DMS53 (cell line): Measurements from ENCODE around the gene TOP3B.

ENCODE experiments used
- DNase-seq: peaks from one replicate; lab custom pipeline; 2025; lab: John Stamatoyannopoulos, UW

TOP3B gene

DNA sequence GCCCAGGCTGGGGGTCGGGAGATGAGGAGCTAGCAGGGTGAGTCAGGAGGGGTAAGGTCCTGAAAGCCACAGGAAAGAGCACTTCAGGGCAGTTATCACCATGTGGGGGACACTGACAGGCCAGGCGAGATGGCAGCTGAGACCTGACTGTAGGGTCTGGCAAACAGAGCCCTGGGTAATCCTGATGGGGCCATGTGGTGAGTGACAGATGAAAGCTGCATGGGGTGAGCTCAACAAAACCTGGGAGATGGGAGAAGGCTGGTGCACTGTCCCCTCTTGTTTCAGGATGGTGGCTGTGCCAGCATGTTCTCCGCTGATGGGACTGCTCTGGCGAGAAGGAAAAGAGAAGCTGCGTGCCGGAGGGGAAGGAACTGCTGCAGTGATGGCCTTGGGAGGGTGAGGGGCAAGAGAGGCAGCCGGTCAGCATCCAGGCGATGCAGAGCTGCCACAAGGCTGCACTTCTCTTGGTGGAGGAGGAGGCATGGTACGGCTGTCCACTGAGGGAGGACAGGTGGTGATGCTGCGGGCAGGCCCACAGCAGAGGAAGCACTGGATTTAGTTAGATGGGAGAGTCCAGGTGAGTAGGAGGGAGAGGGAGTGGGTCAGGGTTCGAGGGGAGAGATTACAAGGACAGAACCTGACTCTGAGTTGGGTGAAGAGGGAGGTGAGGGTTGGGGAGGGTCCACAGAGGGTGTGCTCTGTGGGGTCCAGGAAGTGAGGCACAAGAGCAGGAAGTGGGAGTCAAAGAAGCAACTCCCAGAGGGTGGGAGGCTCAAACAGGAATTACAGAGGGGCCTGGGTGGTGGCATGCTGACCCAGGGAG is 3.8 kb downstream of the TOP3B start:
- no peak for DNase-seq

DNA sequence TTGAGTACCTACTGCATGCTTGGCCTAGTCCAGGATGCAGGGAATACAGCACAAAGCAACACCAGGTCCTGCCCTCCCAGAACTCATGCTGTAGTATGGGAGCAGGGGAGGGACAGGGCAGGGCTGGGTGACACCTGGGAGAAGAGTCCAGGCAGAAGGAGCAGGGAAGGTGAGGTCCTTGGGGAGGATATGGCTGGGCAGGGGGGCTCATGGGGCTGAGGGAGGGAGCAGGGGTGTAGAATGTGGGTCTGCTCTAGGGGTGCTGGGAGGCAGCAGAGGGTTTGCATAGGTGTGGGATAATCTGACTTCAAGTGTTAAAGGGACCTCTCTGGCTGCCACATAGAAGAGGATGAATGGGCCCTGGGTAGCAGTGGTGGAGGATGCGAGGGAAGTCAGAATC is 4.8 kb downstream of the TOP3B start:
- DNase-seq = no peak

DNA sequence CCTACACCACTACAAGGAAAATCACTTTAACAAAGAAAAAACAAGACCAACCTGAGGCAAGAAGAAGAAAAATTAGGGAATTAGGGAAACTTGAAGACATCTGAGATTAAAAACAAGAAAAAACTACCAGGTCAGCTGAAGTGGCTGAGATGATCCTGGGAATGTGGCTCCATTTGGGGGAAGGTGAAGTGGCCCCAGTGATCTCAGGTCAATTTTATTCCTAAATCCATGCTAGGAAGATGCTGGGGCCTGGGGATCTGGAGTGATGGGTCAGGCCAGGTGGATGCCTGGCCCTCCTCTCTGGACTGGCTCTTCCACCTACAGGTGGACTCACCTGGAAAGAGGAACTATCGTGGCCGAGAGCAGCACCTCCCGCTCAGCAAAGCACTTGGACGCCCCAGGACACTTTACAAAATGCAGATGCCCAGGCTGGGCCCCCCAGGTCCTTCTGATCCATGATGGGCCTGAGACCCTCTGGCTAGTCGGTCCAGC is 6.7 kb downstream of the TOP3B start:
- no peak for DNase-seq

DNA sequence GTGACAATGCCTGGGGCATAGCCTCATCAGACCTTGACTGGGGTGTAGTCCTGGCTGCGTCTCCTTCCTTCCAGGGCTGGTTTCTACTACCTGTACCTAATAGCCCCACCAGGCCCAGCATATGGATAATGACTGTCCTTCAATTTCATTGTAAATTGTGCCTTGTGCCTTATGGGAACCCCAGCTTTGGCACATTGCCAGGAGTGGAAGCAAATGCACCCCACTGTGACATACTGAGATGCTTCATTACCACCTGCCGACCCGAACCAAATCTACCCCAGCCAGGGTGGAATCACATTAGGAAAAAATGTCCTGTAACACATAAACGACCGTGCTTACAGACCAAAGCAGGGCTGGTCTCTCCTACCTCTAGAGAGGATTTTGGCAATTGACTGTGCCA is 7.3 kb downstream of the TOP3B start:
- no peak for DNase-seq

DNA sequence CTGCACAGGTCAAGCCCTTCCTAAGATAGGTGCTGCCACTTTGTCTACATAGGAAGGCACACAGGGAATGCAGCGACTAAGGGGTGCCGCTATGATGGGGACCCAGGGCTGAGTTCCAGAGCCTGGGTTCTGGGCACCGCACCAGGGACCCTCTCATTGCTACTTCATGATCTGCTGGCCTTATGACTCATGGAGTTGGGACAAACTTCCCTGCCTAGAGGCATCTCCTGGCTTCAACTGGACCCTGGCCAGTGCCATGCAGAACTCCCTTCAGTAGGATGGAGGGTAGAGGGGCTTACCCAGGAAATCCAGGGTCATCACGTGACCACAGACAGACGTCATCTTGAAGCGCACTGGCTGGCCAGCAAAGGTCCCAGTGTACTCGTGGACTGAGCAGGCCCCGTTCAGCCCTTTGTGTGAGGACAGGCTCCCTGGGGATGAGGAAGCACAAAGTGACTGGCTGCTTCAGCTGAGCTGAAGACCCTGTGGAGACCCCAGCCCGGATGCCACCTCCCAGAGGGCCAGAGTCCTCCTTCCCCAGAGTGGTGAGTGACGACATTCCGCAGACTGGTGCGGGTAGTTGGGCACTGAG is 8.4 kb downstream of the TOP3B start:
- no peak for DNase-seq

DNA sequence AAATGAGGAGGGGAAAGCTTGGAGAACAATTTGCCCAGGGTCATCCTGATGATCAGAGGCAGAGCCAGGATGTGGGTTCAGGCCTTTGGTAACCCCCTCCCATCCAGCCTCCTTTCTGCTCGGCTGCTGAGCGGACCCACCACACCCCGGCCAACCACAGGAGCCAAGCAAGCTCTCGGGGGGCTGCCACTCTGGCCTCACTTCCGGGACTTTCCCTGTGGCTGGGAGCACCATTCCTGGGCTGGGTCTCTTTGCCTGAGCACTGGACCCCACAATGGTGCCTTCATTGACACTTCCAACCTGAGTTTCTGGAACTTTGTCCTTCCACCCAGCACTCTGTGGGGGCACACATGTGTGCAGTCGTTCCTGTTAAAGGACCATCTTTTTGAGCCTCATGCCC is 9.8 kb downstream of the TOP3B start:
- no peak for DNase-seq

DNA sequence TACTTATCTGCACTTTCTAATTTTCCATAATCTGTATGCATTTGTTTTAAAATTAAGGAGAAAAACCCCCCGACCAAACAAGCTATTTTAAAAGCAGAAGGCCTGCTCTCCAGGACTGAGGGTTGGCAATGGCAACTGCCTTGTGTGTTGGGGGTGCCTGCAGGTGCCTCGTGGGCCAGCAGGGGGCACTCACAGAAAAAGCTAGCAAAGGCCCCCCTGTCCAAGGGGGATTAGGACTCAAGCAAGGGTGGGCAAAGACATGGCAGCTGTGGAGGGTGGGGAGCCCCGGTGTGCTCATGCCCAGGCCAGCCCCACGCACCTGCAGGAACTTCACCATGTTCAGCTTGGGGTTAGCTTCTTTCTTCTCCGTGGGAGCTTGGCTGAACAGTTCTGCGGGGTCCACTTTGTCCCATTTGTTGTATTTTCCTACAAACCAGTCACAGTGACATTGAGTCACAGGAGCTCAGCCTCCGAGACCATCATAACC is 10.3 kb downstream of the TOP3B start:
- DNase-seq = peak; percentile 17

DNA sequence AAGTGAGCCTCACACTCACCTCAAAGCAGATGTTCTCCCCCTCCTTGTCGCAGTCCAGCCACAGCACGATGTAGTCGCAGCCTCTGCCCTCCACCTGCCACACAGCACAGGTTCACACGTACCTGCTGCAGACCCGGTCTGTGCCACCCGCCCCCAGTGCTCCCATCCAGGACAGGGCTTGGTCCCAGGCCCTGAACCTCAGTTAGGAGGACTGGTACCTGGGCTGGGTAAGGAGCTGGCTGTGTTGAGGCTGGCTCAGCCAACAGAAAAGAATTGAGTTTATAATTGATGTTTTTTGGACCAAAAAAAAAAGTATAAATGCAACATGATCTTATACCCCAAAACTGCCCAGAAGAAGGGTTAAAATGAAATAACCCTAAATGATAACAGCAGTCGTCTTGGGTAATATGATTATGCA is 10.7 kb downstream of the TOP3B start:
- no peak for DNase-seq

DNA sequence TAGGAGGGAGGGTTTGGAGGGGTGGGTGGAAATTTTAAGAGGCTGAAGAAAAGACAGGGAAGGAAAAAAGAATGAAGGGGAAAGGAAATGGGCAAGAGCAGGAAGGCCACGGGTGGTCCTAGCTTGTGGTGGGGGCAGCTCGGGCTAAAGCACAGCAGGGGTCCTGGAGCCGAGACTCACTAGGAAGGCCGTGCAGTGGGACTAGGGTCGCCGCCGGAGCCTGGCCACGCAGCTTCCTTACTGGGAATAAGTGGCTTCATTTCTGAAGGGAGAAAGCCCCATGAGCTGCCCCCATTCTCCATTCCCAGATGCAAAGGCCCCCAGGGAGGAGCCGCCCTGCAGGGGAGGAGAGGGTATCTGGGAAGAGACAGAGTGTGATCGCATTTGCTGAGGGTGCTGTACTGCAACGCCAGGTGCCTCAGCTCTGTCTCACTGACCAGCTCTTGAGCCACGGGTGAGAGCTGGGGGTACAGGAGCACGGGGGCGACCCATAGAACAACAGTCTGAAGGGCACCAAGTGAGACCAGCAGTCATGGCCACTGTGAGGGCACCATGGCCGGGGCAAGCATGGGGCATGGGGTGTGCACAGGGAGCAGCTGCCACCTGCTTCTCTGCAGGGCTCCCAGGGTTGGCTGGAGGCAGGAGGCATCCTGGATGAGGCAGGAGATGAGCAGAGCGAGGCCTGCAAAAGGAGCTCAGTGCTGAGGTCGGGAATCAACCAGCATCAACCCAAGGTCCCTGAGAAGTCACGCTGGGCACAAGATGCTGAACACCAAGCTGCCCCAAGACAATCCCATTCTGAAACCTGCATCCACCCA is 11.6 kb downstream of the TOP3B start:
- DNase-seq = no peak

DNA sequence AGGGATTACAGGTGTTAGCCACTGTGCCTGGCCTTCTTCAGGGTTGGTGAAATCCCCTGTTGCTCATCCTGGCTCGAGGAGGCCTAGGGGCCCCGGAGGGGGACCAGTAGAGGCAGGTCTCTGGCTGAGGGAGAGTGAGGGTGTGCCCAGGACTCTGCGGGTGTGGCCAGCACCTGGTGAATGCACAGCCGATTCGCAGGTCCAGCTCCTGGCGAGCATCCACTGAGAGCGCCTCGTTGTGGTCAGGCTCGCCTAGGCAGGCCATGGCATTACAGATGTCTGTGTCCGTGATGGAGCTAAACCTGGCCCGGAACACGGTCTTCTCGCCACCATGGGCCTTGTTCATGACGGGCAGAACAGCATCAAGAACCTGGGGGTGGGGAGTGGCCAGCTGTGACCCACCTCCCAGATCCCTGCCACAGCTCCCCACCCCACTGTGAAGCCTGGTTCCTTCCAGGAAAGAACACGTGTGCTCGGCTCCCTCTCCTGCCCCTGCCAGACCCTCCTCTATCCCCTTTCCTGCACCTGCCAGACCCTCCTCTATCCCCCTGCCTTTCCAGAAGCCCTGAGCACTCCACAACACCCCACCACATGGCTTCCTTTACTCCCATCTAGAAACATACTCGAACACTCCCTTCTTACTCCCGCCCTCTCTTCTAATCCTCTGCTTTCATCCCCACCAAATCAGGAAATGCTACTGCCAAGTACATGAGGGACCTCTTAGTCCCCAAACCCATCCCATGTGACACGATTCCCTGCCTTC is 12.4 kb downstream of the TOP3B start:
- DNase-seq = no peak

DNA sequence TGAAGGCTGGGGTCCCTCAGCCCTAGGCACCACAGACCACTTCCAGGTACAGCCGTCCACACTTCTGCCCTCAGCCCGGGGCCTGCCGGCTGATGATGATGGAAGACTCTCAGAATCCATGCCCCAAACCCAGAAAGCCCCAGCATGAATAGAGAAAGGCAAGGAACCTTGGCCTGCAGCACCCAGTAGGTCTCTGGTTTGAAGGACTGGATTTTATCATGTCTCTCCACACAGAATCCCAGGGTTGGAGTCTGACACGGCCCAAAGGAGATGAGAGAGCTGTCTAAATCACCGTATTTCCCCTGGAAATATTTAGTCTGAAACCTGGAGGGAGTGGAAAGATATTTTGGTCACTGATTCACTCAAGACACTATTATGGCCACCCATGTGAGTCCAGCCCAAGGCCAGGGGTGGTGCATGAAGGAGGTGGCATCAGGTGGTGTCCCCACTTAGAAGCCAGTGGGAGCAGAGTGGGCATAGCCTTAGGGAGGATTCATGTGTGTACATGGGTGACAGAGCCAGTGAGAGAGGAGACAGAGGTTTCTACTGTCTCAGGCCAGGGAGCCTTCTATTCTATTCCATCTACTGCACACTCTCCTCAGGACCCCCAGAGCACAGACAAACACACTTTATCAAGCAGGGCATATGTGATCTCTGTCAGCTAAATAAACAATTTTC is 14.0 kb downstream of the TOP3B start:
- no peak for DNase-seq

DNA sequence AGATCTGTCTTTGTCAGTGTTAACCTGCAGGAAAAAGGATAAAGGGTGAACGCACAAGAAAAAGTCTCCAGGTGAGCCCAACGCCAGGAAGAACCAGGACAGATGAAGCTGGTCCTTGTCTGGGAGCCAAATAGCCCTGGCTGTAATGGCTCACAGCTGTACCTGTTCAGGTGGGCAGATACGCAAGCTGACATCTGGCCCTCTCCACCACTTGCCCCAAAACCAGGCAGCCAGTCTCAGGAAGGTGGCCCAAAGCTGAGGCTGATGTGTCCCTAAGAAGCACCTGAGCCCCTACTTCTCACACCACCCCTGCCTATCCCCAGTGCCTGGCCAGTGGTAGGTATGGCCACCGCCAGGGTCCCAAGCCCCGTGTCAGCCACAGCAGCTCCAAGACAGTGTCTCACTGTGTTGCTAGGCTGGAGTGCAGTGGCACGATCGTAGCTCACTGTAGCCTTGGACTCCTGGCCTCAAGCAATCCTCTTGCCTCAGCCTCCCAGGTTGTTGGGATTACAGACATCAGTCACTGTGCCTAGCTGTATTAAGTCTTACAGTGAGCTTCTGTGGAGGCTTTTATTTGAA is 14.8 kb downstream of the TOP3B start:
- no peak for DNase-seq

DNA sequence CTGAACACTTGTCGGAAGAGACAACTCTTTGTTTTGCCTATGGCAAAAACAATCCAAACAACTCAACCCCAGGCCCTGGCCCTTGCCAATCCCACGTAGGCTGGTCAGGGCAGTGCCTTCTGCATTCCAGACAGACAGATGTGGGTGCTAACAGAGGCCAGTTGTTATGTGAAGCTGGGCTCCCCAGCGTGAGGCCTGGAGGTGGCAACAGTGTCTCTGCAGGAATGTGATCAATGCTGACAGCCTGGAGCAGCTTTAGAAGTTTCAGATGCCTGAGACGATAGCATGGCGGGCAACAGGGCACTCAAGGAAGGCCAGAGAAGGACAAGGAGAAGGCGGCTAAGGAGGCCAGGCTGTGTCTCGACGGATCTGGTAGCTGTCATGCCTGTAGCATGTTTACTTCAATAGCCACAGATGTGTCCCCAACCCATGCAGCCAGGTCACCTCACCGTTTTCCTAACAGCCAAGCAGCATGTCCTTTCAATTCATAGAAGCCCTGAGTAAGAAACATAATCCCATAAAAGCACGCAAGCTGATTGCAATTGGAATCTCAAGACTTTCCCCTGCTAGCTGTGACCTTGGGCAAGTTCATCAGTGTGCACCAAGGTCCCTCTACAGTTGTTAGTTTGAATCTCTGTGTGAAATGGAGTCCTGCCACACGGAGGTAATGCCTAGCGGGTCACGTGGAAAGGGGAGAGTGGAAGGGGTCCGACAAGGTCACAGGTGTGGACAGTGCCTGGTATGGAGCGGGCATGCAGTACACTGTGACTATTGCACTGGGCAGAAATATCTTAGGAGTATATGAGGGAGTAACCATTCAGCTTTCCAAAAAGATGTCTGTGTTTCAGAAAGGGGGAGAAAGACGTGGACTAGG is 15.7 kb downstream of the TOP3B start:
- DNase-seq = no peak

DNA sequence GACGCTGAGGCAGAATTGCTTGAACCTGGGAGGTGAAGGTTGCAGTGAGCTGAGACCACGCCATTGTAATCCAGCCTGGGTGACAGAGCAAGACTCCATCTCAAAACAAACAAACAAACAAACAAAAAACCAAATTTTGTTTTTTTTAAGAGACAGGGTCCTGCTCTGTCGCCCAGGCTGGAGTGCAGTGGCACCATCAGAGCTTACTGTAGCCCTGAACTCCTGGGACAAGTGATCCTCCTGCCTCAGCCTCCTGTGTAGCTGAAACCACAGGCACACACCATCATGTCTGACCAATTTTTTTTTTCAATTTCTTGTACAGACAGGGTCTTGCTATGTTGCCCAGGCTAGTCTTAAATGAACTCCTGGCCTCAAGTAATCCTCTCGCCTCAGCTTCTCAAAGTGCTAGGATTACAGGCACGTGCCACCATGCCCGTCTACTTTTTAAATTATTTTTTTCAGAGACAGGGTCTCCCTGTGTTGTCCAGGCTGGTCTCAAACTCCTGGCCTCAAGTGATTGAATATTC is 16.8 kb downstream of the TOP3B start:
- DNase-seq = no peak

DNA sequence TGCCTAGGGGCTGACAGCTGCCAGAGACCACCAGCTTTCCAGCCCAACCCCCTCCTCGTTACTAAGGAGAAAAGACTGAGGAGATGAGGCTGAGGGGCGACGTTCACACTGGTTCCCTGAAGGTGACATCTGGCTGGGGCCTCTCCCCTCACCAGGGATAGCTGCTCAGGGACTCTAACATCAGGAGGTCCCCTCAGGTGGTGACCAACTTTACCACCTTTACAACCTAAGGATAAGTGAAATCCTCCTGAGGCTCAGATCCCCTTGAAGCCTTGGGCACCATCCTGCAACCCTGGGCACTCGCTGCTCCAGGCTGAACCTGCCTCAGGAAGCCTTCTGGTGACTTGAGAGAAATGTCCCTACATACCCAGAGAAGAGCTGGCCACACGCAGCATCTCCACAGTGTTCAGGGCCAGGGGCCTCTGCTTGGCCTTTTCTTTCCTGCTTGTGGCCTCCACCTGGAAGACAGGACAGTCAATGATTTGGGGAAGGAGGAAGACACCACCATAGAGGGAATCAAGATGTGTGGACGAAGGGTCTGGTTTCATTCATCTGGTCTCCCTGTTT is 17.6 kb downstream of the TOP3B start:
- no peak for DNase-seq

DNA sequence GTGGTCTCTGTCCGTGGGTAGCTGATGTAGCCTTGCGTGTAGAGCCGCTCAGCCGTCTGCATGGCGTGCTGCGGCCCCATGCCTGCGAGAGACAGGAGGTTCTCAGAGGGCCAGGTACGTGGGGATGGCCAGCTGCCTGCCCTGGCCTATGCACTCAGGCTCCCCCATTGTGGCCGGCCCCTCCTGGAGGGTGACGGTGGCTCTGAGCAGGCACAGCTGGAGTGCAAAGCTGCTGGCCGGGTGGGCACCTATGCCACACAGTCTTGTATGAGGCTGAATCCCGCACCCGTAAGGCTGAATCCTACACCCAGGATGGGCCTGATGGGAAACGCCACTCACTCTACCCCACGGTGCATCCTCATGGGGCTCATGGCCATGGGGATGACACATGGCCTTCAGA is 18.4 kb downstream of the TOP3B start:
- DNase-seq = no peak

DNA sequence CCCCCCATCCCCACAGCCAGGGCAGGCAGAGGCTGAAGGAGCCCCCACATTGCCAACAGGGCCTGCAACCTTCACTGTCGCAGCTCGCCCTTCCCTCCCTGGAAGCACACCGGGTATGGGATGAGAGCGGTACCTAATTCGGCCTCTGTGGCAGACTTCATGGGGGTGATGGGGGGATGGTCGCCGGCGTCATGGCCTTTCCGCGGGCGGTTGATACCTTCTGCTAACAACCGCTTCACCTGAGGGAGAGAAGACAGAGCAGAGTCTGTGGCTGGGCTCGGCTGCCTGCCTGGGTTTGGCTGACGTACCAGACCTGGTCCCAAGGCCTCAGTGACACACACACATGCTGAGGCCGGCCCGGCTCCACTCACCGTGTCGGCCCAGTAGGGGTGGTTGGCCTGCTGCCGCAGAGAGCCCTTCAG is 18.8 kb downstream of the TOP3B start:
- no peak for DNase-seq

DNA sequence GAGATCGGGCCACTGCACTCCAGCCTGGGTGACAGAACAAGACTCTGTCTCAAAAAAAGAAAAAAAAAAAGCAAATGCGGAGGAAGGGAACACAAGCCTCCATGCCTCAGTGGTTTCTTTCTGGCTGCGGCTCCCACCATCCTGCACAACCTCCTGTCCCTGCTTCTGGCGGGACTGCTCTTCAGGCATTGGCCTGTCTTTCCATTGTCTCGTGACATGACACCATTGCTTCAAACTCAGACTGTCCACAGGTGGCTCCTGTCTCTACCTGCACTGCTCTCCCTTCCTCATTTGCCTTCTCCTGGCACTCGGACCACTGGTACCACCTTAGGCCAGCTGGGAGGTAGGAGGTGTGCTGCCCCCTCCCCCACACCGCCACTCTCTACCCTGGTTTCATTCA is 19.3 kb downstream of the TOP3B start:
- DNase-seq = no peak

DNA sequence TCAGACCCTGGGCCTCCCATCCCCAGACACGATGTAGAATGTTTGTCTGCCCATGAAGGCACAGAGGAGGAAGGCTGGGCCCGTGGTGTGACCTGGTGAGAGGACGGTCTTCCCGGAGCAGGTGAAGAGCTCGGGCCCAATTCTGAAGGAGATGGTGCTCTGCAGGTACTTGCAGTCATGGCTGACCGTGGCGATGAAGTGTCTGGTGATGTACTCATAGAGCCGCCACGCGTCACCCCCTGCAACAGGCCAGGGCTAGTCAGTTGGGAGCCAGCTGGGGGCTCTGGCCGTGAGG is 20.0 kb downstream of the TOP3B start:
- DNase-seq = no peak
